HG02938 (cell line): Measurements from ENCODE around the gene LRRC34.

ENCODE experiments used
- ATAC-seq: cut with Tn5 transposase; IDR thresholded peaks from one replicate; pipeline ENCODE4 v1.9.1; 2021; ENCODE audit warnings: mild to moderate bottlenecking, moderate library complexity; ENCODE audit not compliant: unreplicated experiment

The LRRC34 gene

GRCh38 chr3:169815590-169816150 is 3.0 kb upstream of the LRRC34 start:
- no peak for ATAC-seq

DNA sequence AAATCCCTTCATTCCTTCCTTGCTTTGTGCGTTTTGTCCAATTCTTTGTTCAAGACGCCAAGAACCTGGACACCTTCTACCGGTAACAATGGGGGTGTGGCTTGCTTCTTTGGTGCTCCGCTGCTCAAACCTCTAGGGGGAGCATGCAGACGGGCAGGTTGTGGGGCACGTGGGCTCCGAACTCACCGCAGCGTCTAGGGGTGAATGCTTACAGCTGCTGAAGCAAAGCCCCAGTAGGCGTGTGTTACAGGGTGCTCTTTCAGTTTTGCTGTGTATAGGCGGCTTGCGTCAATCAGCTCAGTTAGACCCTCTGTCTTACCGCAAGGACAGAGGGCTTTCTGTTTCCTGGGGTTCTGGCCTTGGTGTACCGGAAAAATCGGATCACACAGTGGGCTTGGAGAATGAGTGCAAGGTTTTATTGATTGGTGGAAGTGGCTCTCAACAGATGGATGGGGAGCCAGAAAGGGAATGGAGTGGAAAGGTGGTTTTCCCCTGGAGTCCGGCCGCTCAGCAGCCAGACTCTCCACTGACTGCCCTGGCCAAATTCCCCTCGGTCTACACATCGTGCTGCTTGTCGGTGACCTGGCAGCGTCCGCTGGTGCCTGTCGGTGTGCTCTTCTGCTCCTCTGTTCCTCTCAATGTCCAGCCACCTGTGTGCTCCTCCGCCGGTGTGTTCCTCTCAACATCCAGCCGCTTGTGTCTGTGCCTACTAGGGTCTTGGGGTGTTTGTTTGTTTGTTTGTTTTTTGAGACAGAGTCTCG is 1.2 kb upstream of the LRRC34 start:
- ATAC-seq = peak; percentile 93

DNA sequence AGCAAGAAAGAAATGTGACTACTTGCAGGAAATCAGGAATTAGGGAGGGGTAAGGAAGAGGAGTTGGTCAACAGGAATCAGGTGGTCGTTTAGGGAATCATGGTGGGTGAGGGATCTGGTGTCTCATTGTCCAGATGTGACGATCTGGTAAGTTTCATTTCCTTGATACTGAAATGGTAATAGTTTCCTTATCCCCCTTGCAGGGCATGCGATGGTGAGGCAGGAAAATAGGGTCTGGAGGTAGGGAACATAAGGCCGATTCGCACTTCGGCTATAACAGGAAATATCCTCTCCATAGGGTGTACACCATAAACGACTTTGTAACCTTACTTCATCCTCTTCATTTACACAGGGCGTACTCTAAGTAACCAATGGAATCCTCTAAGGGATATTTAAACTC is 574 bp upstream of the LRRC34 start:
- ATAC-seq = no peak

GRCh38 chr3:169811631-169812331 is 923 bp downstream of the LRRC34 start:
- ATAC-seq = no peak

DNA sequence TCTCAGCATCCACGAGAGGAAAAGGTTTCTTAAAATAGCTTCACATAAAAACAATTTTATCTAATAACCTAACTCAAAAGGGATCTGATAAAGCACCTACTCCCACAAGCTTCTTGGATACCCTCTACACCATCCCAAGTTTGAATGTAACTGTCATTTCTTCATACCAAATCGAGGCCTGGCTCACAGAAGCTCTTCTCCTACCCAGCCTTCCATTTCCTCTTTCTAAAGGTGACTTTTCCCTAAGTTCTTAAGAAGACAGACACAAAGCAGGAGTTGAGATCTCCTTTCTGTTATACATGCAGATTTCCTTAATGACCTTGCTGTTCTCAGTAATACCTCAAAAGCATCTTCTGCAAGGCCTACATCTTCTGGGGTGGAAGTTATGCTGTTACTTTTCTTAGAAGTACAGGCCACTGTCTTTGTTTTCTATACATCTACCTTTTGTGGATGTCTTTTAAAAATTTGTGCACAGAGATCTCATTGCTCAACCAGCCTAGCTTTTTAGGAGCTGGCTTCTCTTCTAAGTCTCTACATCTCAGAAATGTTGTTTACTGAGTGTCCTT is 3.4 kb downstream of the LRRC34 start:
- no peak for ATAC-seq

DNA sequence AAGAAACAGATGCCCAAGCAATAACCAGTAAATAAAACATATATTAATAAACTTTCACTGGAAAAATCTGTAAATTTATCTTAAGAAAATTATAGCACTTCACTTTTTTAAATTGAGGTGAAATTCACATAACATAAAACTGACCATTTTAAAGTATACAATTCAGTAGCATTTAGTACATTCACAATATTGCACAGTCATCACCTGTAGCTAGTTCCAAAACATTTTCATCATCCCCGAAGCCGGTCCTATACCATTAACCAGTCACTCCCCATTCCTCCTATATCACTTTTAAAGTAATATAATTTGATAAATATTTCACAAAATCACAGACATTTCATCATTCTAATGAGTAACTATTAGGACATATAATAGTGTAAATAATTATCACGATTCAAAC is 8.0 kb downstream of the LRRC34 start:
- no peak for ATAC-seq

DNA sequence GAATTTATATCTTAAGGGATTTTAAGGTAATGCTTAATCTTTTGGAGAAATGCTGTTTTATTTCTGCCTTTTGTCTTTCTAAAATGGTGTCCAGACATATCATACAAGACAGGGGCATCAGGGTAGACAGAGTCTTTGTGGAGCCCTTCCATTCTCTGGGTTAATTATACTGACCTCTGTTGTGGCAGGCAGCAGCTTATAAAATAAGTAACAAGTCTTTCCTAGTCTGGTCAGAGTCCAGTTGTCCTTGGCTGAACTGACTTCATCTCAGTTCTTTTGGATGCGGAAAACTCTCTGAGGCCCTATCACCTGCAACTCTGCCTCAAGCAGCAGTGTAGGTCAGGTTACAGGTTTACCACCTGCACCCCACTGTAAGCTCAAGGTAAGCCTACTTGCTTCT is 20.3 kb downstream of the LRRC34 start:
- ATAC-seq = no peak

DNA sequence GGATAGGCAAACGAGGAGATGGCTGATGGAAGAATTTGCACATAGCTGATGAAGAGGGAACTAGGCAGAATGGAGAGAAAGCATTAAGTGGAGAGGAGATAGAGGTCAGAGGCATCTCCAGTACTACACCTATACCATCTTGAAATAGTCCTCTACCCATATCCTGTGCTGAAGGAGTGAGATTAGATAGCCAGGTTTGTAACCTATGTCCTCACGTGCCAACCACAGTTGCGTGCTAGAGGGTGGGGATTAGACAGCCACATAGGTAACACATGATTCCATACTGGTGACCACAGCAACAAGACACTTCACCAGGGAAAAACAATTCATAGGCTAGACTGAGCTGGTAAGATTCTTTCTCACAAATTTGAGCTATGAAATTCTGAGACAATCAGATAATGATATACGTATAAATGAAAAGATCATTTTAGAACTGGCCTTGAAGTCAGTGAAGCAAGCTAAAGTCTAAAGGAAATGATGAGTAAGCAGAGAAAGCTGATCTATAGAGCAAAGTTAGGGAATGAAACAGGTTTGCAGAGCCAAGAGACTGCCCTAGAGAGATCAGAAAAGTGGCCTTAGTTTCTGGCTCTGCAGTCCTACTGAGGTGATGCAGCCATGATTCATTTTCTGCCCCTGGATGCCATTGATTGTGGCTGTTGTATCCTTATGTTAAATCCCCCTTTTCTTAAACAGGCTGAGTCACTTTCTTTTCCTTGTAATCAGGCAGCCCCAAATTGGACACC is 21.8 kb downstream of the LRRC34 start:
- no peak for ATAC-seq

GRCh38 chr3:169790219-169790618 is 22.5 kb downstream of the LRRC34 start:
- ATAC-seq = no peak

- ATAC-seq = no peak
These were observed 24.9 kb downstream of the LRRC34 start for GRCh38 chr3:169787791-169788190.

DNA sequence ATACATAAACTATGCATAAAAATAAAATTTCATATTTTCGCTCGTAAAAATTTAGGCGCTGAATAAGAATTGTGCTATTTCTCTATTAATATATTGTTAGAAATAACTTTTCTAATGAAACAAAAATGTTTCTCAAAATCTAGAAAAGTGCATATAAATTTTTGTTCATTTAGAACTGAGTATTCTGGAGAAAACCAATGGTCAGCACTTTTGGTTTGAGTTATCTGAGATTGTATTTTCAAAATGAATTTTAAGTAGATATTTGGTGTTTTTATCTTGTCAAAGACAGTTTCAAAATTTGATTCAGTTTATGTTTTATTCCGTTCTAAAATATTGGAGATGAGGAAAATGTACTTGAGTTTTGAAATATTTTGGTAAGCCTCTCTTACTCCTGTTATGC is 25.6 kb downstream of the LRRC34 start:
- ATAC-seq = no peak

DNA sequence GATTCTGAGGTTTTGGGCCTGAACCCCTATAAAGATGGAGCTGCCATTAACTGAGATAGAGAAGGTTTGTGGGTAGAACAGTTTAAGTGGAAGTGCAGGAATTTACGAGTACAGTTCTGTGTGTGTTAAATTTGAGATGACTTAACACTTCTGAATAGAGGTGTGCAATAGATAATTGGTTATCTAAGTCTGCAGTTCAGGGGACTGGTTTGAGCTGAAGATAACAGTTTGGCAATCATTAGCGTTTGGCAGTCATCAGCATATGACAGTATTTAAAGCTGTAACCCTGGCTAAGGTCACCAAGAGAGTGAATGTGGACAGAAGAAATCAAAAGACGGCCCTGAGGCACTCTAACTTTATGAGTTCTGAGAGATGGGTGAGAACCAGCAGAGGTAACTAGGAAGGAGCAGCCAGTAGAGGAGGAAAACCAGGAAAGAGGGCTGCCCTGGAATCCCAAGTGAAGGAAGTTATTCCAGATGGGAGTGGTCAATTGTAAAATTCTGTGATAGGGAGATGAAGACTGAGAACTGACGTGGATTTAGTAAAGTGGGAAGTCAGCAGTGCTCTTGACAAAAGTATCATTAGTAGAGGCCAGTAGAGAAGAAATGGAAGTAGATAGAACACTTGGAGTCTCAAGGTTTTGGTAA is 31.4 kb downstream of the LRRC34 start:
- ATAC-seq = no peak

GRCh38 chr3:169780742-169781141 is 32.0 kb downstream of the LRRC34 start:
- no peak for ATAC-seq

GRCh38 chr3:169777822-169778221 is 34.9 kb downstream of the LRRC34 start:
- no peak for ATAC-seq

DNA sequence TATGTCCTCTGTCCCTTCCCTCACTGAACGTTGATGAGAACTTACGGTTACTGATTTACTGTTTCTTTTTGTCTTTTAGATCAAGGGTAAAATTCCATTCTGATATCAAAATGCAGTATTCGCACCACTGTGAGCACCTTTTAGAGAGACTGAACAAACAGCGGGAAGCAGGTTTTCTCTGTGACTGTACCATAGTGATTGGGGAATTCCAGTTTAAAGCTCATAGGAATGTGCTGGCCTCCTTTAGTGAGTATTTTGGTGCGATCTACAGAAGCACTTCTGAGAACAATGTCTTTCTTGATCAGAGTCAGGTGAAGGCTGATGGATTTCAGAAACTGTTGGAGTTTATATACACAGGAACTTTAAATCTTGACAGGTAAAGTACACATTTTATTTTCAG is 38.5 kb downstream of the LRRC34 start:
- no peak for ATAC-seq

DNA sequence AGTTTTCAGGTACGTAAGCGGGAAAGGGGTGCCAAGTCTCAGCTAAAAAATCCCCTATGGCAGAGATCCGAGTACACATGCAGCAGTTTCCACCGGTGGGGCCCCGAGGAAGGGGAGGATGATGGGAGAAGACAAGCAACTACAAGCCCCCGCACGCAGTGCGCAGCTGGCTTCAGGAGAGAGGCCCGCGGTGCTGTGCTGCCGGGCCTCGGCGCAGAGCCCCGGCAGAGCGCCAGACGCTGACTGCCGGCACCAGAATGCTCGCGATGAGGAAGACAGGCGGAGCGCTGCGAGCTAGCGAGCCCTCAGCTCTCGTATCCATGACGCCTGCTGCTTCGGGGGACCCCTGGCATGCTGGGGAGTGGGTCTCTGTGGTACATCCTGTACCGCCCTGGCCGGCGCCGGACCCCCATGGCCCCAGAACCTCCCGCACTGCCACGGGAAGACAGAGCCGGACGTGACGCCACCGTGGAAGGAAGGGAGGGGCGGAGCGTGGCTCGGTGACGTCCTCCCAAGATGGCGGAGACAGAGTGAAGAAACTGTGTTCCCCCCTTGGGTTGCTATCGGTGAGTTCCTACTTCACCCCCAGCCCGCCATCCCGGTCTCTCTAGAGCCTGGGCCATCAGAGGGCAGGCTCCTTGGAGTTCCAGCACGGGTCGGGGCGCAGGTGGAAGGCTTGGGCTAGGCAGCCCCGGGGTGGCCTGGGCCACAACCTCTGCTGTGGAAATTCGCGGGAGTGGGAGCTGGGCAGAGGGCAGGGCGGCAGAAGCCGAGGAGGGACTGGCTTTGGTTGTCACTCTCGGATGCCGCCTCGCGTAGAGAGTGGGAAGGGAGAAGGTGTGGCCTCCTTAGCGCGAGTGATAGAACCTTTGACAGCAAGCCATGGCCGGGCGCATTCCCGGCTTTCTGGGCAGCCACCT is 39.5 kb downstream of the LRRC34 start, which contains the start of gene MYNN:
Gene MYNN (plus strand): TSS at position 500 of the 920 bp plus-strand sequence. CDS start 900 bp downstream, outside the sequence.
- peak; percentile 82 for ATAC-seq

DNA sequence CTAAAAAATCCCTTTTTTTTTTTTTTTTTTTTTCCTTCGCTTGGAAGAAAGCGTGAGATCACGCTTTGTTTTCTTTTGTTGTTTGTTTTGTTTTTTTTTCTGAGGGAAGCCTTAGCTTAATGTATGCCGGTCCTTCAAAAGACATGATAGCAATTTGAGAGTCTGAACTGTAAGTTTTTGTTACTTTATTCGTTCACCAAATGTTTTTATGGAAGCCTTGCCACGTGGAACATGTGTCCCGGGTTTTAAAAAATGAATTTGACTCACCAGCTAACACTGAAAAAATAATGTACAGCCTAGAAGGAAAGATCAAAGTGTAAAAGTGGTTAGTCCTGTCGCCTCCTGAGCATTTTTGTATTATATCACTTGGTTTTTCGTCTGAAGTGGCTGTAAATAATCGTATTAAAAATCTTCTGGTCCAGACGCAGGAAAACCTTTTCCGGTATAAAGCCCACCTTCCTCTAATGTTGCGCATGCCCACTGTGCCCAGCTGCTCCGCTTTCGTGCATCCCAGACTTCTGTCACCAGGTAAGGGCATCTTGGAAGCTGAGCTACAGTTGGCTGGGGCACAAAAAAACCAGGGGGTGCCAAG is 40.3 kb downstream of the LRRC34 start:
- peak; percentile 2 for ATAC-seq

GRCh38 chr3:169771497-169772304 is 41.0 kb downstream of the LRRC34 start:
- no peak for ATAC-seq
